HG03442 (cell line): ENCODE results near the gene PTOV1.

Experiments
- ATAC-seq: cut with Tn5 transposase; IDR thresholded peaks from one replicate; pipeline ENCODE4 v1.9.1; 2021; ENCODE audit warnings: mild to moderate bottlenecking, moderate library complexity; ENCODE audit not compliant: unreplicated experiment

Gene PTOV1

GRCh38 chr19:49873129-49873521 is 22.2 kb downstream of the PTOV1 start:
- ATAC-seq: no peak

GRCh38 chr19:49873834-49874233 is 22.9 kb downstream of the PTOV1 start:
- ATAC-seq: no peak

DNA sequence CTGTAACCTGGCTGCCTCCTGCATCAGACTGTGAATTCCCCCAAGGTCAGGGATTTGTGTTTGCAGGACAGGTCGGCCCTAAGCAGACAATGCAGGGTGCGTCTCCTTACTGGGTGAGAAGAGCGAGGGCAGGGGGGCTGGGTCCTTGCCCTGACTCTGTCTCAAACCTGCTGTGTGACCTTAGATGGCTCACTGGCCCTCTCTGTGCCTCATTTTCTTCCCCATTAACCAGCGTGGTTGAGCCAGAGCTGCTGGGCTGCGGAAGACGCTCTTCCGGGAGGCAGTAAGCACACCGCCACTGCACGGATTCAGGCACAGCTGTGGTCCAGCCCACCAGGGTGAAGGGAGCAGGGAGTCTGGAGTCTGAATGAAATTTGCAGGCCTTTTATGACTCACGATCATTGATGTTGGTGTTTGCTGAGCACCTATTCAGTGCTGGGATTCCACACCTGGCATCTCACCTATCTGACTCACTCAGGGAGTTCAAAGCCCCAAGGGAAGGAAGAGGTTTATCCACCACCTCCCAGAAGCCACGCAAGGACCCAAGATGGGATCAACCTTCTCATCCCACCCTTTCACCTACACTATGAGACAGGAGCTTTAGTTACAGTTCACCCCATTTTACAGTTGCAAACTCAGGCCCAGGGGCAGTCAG is 23.7 kb downstream of the PTOV1 start:
- ATAC-seq: no peak

GRCh38 chr19:49875177-49875576 is 24.2 kb downstream of the PTOV1 start:
- no peak for ATAC-seq

DNA sequence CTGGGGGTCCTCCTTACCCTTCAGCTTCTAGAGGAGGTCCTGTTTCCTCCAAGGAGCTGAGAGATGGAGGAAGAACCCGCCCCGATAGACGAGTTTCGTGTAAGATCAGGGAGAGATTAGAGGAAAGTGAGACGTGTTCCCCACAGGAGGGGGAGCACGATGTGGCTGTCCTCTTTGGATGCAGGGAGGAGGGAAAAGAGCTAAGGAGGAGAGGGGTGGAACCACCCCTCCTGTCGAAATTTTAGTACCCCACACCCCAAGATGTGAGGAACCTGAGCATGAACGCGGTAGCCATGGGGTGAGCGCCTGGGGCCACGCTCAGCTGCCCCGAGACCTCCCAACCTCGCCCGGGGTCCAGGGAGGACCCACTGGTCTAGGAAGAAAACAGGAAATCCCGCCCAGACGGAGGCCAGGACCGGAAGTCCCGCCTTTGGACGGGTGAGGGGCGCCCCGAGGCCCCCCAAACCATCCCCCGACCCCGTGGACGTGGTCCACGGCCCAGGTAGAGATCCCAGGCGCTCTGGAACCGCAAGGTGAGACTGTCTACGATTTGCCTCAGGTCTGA is 25.0 kb downstream of the PTOV1 start:
- no peak for ATAC-seq

- ATAC-seq: peak; percentile 35
These were observed 25.6 kb downstream of the PTOV1 start for GRCh38 chr19:49876422-49877019.

DNA sequence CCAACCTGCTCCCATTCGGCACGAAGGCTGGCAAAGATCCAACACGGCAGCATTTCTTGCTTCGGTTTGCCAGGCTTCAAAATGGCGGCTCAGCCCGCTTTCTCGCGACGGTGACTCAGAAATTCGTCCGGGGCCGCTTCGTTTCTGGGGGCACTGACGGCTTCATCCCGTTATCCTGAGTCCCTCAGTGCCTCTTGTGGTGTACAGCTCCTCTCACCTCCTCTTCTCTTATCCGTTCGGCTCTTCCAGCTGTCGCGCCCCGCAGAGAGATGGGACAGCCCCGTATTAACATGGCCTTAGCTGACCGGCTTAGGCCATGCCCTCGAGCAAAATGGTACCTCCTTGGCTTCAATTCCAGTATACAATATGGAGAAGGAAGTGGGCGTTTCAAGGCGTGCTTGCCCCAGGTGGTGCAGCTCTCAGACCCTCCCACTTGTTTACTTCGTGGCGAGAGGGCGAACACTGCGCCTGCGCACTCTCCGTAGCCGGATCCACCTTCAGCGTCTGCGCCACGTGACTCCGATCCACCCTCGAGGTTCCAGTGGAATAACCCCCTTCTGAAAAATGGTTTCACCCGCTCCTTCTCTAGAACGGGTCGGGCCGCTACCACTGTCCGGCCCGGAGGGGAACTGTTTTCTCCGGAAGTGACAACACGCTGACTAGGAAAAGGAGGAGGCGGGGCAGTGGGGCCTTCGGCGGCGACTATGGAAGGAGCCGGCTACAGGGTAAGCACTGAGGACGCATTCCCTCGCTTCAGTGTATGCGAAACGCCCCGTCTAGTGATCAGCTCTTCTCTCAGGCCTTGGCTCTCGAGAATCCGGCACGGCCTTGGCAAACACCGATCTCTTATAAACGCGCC is 26.3 kb downstream of the PTOV1 start, which contains the start of the genes AKT1S1 and TBC1D17:
Gene AKT1S1, minus strand, starts transcription at position 336 of the 859 bp plus-strand sequence. CDS start 4,060 bp downstream, outside the sequence.
Gene TBC1D17, plus strand, starts transcription at position 683 of the 859 bp plus-strand sequence. Its CDS starts 22 bp downstream, at position 705.
- peak; percentile 55 for ATAC-seq

GRCh38 chr19:49877879-49878743 is 27.2 kb downstream of the PTOV1 start:
- peak; percentile 41 for ATAC-seq

GRCh38 chr19:49878744-49879070 is 27.7 kb downstream of the PTOV1 start:
- ATAC-seq: no peak

DNA sequence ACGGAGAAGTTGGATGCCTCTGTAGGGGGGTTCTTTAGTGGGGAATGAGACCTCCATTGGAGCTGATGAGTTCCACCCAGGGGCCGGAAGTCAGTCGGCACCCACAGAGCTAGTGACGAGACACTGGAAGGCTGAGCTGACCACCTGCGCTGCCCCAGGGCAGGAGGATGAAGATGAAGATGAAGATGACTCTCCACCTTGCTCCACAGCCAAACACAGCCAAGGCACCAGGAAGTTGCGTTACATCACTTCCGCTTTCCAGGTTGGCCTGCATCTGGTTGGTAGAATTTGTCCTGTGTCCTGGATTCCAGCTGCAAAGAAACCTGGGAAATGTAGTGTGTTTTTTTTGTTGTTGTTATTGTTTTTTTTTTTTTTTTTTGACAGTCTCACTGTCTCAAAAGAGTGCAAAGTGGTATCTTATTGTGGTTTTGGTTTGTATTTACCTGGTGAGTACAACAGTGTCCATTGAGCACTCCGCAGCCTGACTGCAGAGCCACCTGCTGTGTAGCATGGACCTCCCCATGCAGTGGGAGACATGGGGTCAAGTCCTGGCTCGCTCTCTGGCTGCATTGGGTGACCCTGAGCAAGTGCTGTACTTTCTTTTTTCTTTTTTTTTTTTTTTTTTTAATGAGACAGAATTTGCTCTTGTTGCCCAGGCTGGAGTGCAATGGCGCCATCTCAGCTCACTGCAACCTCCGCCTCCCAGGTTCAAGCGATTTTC is 28.4 kb downstream of the PTOV1 start:
- no peak for ATAC-seq

GRCh38 chr19:49880162-49880869 is 29.4 kb downstream of the PTOV1 start:
- ATAC-seq: no peak

GRCh38 chr19:49881186-49881585 is 30.2 kb downstream of the PTOV1 start:
- ATAC-seq: no peak

DNA sequence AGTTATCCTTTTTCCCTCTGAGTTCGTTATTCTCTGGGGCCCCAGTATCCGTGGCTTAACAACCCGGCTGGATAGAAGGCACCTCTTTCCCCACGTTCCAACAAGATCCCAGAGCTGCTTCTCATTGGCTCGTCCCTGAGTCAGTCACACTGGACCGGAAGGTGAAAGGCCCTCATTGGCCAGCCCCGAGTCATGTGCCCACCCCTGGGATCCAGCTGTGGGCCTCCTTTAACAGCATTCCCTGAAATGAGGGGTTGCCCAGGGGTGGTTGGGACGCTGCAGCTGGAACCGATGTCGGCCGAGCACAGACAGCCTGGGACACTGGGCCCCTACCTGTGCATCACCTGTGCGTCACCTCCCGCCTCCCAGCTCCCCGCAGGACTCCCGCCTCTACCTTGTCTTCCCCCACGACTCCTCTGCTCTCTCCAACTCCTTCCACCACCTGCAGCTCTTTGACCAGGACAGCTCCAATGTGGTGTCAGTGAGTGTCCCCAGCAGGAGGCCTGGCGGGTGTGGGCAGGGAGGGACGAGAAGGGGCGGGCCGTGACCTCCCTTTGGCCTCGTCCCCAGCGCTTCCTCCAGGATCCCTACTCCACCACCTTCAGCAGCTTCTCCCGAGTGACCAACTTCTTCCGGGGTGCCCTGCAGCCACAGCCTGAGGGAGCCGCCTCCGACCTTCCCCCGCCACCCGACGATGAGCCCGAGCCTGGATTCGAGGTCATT is 30.9 kb downstream of the PTOV1 start:
- no peak for ATAC-seq

DNA sequence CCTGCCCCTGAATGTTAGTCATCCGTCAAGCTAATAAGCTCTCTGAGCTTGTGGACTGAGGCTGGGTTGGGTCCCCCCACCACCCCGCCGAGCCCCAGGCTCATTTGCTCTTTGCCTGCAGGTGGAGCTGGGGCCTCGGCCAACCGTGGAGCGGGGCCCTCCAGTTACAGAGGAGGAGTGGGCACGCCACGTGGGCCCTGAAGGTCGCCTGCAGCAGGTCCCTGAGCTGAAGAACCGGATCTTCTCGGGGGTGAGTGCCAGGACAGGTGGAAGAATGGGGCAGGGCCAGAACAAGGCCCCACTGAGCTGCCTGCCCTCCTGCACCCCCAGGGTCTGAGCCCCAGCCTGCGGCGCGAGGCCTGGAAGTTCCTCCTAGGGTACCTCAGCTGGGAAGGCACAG is 31.7 kb downstream of the PTOV1 start:
- no peak for ATAC-seq

GRCh38 chr19:49883094-49883493 is 32.1 kb downstream of the PTOV1 start:
- ATAC-seq: no peak

GRCh38 chr19:49884109-49884508 is 33.1 kb downstream of the PTOV1 start:
- no peak for ATAC-seq

- no peak for ATAC-seq
These were observed 33.8 kb downstream of the PTOV1 start for GRCh38 chr19:49884760-49885159.

- ATAC-seq: no peak
These were observed 36.2 kb downstream of the PTOV1 start for GRCh38 chr19:49887037-49887664.
